ENCODE results near the gene KLF16. TPM values are rescaled to one million over a fixed set of nuclear protein-coding genes. Genes with fewer than 3 reads are reported as not detected.

The KLF16 gene
- total and polyA plus RNA-seq, 2 experiments from 2014 or later, result 8.9 to 20.2 TPM

GRCh38 chr19:1852581-1853128 lies 10.7 kb downstream of the KLF16 start:
- H3K9me2 ChIP-seq (ENCODE audit: insufficient read depth), result no peaks in the 10 kb centered on the region
- no peak for ATAC-seq
- no peak overlapping the region for H2AFZ ChIP-seq
- H3K4me1 ChIP-seq (ENCODE audit: insufficient read depth), result peaks cover 26% of the 10 kb centered on the region
- no peaks in the 10 kb centered on the region for H3K36me3 ChIP-seq (ENCODE audit: insufficient read depth)
- H3K27me3 Mint-ChIP-seq (ENCODE audit: insufficient read depth, low read depth, poor library complexity), result peaks cover 27% of the 10 kb centered on the region
- H3K9me3 Mint-ChIP-seq, result 0 out of 3 replicates have a peak, but pooled peaks cover 2% of the 10 kb centered on the region
- H3F3A ChIP-seq (replicated peaks; ENCODE audit: low read depth), result peaks cover 25% of the 10 kb centered on the region
- TF ChIP-seq POLR2AphosphoS5 (IDR thresholded peaks at IDR 0.05; ENCODE audit: low read depth) (no peak), STAT1 (IDR thresholded peaks at IDR 0.05; ENCODE audit: unreplicated experiment) (no peak), CTCF (conservative IDR thresholded peaks at IDR 0.05; ENCODE audit: low read depth in 2 of 2) (no peak), ZNF331 (CRISPR knock-in tag; IDR thresholded peaks at IDR 0.05; ENCODE audit: low read depth) (no peak), JUNB (IDR thresholded peaks at IDR 0.05; ENCODE audit: unreplicated experiment) (no peak), ZNF462 (CRISPR knock-in tag; IDR thresholded peaks at IDR 0.05) (no peak), CREB1 (CRISPR knock-in tag; IDR thresholded peaks at IDR 0.05; ENCODE audit: low read depth) (no peak), NANOG (IDR thresholded peaks at IDR 0.05; ENCODE audit: borderline replicate concordance) (no peak), EZH2 (IDR thresholded peaks at IDR 0.05; ENCODE audit: low read depth, unreplicated experiment) (no peak)
- no peak for DNase-seq (ENCODE audit: low spot score)
- H4K20me1 ChIP-seq (replicated peaks; ENCODE audit: insufficient read depth), result no peaks in the 10 kb centered on the region; the same call in 1 of the 2 replicates
- peaks cover 11% of the 10 kb centered on the region for H3K79me2 ChIP-seq (replicated peaks; ENCODE audit: insufficient read depth)
- H3K36me3 Mint-ChIP-seq (ENCODE audit: low read depth), result peaks cover 5% of the 10 kb centered on the region; the same call in 2 of the 3 replicates
- H3K27me3 ChIP-seq (ENCODE audit: insufficient read depth), result no peaks in the 10 kb centered on the region
- 0 out of 3 replicates have a peak overlapping the region, but pooled peaks have one; percentile 12 for H3K4me3 Mint-ChIP-seq
- H3K4me3 ChIP-seq, result peak overlapping the region; percentile 64; the same call in 1 of the 2 replicates
- no peak overlapping the region for H3K27ac Mint-ChIP-seq
- H3K4me1 Mint-ChIP-seq, result peaks cover 39% of the 10 kb centered on the region
- peak overlapping the region; percentile 86 for H3K4me2 ChIP-seq
- H3K27ac ChIP-seq (ENCODE audit: low read depth), result no peak overlapping the region

Measured in GM23338 (cell line).